ENCODE results near the gene KRT31.
"Not testable (repeated sequence)": the region's sequence is repeated elsewhere in the genome, so short reads cannot be mapped to it uniquely, and the experiment has no call there.

KRT31 gene

DNA sequence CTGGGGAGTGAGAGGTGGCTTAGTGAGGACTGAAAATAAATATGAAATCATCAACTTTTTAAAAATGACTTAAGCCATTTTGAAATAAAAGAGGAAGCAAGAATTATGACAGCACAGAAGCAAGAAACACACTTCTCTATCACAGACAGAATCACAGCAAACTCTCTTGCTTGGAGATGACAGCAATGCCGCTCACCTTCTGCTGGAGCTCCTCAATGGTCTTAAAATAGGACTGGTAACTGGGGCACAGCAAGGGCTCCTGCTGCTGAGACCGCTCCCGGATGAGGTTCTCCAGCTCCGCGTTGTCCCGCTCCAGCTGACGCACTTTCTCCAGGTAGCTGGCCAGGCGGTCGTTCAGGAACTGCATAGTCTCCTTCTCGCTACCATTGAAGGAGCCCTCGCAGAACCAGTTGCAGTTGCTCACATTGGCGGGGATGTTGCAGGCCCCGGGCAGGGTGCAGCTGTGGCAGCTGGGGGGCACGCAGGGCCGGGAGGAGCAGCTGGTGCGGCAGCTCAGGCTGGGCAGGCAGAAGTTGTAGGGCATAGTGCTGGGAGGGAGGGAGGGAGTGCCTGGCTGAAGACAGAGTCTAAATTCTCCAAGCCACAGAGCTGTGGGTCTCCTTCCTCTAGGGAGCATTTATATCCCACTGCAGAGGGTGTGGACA, at the start of gene KRT31:
Gene KRT31, minus strand, starts transcription at position 613 of the 665 bp plus-strand sequence. Its CDS starts 69 bp downstream, at position 544.
- no peaks in the 10 kb centered on the region for H3K4me1 ChIP-seq (ENCODE audit: control insufficient read depth, insufficient read depth, low read length)
- no peak within 1 kb of the TSS for H3K9ac ChIP-seq (ENCODE audit: low read length)
- no peak within 1 kb of the TSS for H3K27ac ChIP-seq (ENCODE audit: low read depth, low read length)
- no peak within 1 kb of the TSS for H3K4me3 ChIP-seq (ENCODE audit: low read length)
- H3K27me3 ChIP-seq (ENCODE audit: control insufficient read depth, insufficient read depth, low read length): no peaks in the 10 kb centered on the region
- no peaks in the 10 kb centered on the region for H3K36me3 ChIP-seq (ENCODE audit: control insufficient read depth, insufficient read depth, low read length)

DNA sequence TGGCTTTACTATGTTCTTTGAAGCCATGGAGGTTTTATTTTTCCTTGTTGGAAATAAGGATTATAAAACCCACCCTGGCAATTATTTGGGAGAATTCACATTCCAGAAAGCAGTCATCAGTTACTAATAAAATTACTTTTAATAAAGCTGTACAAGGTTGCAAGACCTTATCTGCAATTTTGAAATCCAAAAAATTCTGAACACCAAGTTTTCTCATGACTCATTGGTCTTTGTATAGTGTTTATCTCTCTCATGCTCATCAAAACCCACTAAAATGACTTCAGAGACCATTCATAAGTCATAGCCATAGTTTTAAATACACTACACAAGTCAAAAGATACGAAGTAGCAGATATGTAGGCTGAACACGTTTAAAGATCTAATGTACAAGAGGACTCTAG, 49.4 kb upstream of the KRT31 start:
- Histone ChIP-seq H3K9ac (ENCODE audit: low read length) (no peak overlapping the region), H3K4me3 (ENCODE audit: low read length) (no peak overlapping the region), H3K36me3 (ENCODE audit: control insufficient read depth, insufficient read depth, low read length) (no peaks in the 10 kb centered on the region), H3K27me3 (ENCODE audit: control insufficient read depth, insufficient read depth, low read length) (no peaks in the 10 kb centered on the region), H3K27ac (ENCODE audit: low read depth, low read length) (no peak overlapping the region), H3K4me1 (ENCODE audit: control insufficient read depth, insufficient read depth, low read length) (no peaks in the 10 kb centered on the region)

DNA sequence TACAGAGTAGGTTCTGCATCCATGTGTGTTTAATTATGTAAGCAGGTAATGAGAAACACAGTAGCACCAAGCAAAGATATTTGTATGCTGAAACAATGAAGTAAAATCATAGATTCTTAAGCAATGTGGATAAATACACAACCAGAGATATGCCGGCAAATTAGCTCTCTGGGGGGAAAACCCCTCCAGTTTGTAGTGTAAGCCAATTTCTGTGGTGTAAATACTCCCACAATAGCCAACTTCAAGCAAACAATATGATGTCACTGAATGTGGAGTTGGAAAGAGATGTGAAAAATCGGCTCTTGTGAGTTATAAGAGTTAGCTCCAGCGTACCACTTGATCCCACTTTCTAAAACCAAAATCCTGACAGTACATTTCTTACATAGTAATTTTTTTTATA, 47.2 kb upstream of the KRT31 start:
- Histone ChIP-seq H3K4me3 (ENCODE audit: low read length) (no peak overlapping the region), H3K27me3 (ENCODE audit: control insufficient read depth, insufficient read depth, low read length) (no peaks in the 10 kb centered on the region)

DNA sequence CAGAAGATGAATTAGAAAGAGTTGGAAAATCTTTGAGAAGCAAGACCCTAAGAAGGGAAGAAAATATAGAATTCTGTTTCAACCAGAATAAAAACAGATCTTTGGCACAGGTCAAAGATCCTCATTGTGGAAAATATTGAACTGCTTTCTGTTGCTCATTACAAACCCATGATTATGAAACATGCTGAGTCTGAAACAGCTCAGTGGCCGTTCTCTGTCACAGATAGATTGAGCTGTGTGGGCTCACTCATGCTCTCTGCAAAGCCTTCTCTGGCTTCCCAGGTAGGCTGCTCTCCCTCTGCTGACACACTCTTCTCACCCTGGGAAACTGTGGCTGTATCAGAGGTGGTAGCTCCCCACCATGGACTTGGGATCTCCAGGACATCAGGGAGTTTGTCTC, 46.8 kb upstream of the KRT31 start:
- no peaks in the 10 kb centered on the region for H3K27me3 ChIP-seq (ENCODE audit: control insufficient read depth, insufficient read depth, low read length)
- H3K27ac ChIP-seq (ENCODE audit: low read depth, low read length): no peak overlapping the region
- no peak overlapping the region for H3K9ac ChIP-seq (ENCODE audit: low read length)
- H3K4me1 ChIP-seq (ENCODE audit: control insufficient read depth, insufficient read depth, low read length): no peaks in the 10 kb centered on the region
- no peak overlapping the region for H3K4me3 ChIP-seq (ENCODE audit: low read length)
- H3K36me3 ChIP-seq (ENCODE audit: control insufficient read depth, insufficient read depth, low read length): no peaks in the 10 kb centered on the region

More for the DNA sequence above, 47.2 kb upstream of the KRT31 start:
- H3K4me1 ChIP-seq (ENCODE audit: control insufficient read depth, insufficient read depth, low read length): no peaks in the 10 kb centered on the region
- no peaks in the 10 kb centered on the region for H3K36me3 ChIP-seq (ENCODE audit: control insufficient read depth, insufficient read depth, low read length)
- H3K9ac ChIP-seq (ENCODE audit: low read length): no peak overlapping the region
- H3K27ac ChIP-seq (ENCODE audit: low read depth, low read length): no peak overlapping the region

DNA sequence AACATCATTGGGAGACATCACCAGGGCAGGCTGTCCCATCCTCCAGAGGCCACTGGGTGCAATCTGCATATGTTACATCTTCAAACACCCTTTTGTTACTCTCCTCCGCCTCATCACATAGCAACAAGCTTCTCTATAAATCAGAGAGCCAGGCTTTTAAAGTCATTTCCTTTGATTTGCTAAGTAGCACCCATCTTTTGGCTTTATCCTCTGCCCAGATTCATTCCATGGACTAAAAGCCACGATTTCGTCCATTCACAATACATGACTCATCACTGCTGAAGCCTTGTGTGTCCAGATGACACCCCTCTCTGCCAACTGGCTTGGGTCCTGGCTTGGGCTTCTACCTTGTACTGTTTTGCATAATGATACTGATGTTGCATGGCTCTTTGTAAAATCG, 45.3 kb upstream of the KRT31 start:
- Histone ChIP-seq H3K4me1 (ENCODE audit: control insufficient read depth, insufficient read depth, low read length) (no peaks in the 10 kb centered on the region), H3K27ac (ENCODE audit: low read depth, low read length) (no peak overlapping the region), H3K4me3 (ENCODE audit: low read length) (no peak overlapping the region), H3K9ac (ENCODE audit: low read length) (no peak overlapping the region), H3K27me3 (ENCODE audit: control insufficient read depth, insufficient read depth, low read length) (no peaks in the 10 kb centered on the region), H3K36me3 (ENCODE audit: control insufficient read depth, insufficient read depth, low read length) (no peaks in the 10 kb centered on the region)

DNA sequence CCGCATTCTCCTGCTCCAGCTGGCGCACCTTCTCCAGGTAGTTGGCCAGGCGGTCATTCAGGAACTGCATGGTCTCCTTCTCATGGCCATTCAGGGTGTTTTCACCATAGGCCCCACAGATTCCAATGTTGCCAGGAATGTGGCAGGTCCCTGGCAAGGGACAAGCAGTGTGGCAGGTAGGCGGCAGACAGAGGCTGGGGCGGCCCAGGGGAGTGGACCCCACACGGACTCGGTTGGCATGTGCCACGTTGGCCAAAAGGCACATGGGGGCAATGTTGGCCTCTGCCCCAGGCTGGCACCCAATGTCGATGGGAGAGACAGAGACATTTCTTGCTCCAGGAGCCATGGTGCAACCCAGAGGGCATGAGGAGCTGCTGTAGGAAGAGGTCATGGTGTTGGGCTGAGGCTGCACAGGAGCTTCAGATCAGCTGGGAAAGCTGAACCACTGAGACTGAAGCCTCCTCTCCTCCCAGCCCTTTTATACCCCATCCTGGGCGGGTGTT, 43.2 kb upstream of the KRT31 start, which contains the start of gene KRT38:
Gene KRT38, minus strand, starts transcription at position 453 of the 503 bp plus-strand sequence. Its CDS starts 62 bp downstream, at position 391.
- no peaks in the 10 kb centered on the region for H3K4me1 ChIP-seq (ENCODE audit: control insufficient read depth, insufficient read depth, low read length)
- H3K27ac ChIP-seq (ENCODE audit: low read depth, low read length): no peak within 1 kb of the TSS
- no peaks in the 10 kb centered on the region for H3K36me3 ChIP-seq (ENCODE audit: control insufficient read depth, insufficient read depth, low read length)
- H3K4me3 ChIP-seq (ENCODE audit: low read length): no peak within 1 kb of the TSS
- H3K9ac ChIP-seq (ENCODE audit: low read length): no peak within 1 kb of the TSS
- H3K27me3 ChIP-seq (ENCODE audit: control insufficient read depth, insufficient read depth, low read length): no peaks in the 10 kb centered on the region

DNA sequence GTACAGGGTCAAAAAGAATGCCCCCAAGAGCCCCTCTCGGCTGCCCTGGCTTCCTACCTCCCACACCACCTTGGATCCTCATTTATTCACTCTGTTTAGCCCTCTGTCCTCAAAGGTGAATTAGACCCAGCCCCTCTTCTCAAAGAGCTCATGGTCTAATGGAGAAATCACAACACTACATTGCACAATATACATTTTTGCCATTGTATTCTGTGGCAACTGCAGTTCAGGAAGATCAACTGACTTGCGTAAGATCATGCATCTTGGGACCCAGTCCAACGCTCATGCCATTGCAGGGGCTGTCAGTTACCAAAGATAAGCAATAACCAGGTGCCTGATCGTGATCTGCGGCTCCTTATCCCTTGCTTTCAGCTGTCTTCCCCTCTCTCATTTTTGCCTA, 42.0 kb upstream of the KRT31 start:
- Histone ChIP-seq H3K4me1 (ENCODE audit: control insufficient read depth, insufficient read depth, low read length) (no peaks in the 10 kb centered on the region), H3K27me3 (ENCODE audit: control insufficient read depth, insufficient read depth, low read length) (no peaks in the 10 kb centered on the region), H3K36me3 (ENCODE audit: control insufficient read depth, insufficient read depth, low read length) (no peaks in the 10 kb centered on the region), H3K4me3 (ENCODE audit: low read length) (no peak overlapping the region), H3K9ac (ENCODE audit: low read length) (no peak overlapping the region), H3K27ac (ENCODE audit: low read depth, low read length) (no peak overlapping the region)

DNA sequence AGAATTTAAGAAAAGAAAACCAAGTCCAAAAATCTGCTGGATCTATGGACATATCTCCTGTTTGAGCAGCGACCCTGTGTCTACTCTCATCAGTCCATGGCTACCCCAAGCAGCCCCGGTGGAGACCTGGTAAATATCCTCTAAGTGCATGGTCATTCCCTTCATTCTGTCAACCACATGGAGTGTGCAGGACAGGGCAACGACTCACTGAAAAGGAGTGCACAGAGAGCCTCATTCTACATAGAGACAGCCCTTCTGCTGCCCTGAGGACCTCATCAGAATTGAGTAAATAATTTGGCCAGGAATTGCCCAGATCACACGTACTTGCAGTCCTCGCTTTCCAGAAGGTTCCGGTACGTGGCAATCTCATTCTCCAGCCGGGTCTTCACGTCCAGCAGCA, 40.4 kb upstream of the KRT31 start:
- no peak overlapping the region for H3K4me3 ChIP-seq (ENCODE audit: low read length)
- H3K4me1 ChIP-seq (ENCODE audit: control insufficient read depth, insufficient read depth, low read length): no peaks in the 10 kb centered on the region
- H3K36me3 ChIP-seq (ENCODE audit: control insufficient read depth, insufficient read depth, low read length): no peaks in the 10 kb centered on the region
- no peak overlapping the region for H3K27ac ChIP-seq (ENCODE audit: low read depth, low read length)
- no peak overlapping the region for H3K9ac ChIP-seq (ENCODE audit: low read length)
- H3K27me3 ChIP-seq (ENCODE audit: control insufficient read depth, insufficient read depth, low read length): no peaks in the 10 kb centered on the region

DNA sequence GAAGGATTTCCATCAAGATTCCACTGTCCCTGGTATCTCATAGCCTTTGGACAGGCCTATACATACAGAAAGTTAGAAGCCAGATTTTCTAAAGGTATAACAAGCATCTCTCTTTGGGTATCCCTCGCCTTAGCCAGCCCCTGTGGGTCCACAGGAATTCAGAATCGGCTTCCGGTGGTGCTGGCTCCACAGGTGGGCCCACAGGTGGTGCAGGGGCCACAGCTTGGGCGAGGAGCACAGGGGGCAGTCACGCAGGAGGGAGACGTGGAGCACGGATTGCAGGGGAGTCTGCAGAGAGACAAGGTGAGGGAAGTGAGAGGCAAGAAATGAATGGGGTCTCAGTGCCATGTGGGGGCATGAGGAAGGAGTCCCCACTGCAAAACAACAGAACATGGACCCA, 39.8 kb upstream of the KRT31 start:
- Histone ChIP-seq H3K27ac (ENCODE audit: low read depth, low read length) (no peak overlapping the region), H3K27me3 (ENCODE audit: control insufficient read depth, insufficient read depth, low read length) (no peaks in the 10 kb centered on the region), H3K4me1 (ENCODE audit: control insufficient read depth, insufficient read depth, low read length) (no peaks in the 10 kb centered on the region), H3K4me3 (ENCODE audit: low read length) (no peak overlapping the region), H3K9ac (ENCODE audit: low read length) (no peak overlapping the region), H3K36me3 (ENCODE audit: control insufficient read depth, insufficient read depth, low read length) (no peaks in the 10 kb centered on the region)

DNA sequence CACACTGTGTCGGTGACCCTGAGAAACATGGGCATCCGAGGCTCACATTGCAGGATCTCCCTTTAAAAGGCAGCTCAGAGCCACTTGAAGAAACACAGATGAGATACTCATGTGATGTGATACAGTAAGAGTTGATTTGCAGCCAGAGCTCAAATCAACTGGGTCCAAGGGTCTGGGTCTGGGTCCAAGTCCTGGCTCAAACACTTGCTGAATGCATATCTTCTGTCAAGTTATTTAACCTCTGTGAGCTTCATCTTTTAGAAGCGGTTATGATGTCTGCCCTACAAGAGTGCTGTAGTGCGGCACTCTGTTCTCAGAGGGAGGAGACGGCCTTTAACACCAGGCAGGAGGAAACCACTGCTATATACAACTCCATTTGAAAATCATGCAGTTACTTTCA, 37.0 kb upstream of the KRT31 start:
- H3K27me3 ChIP-seq (ENCODE audit: control insufficient read depth, insufficient read depth, low read length): no peaks in the 10 kb centered on the region
- H3K4me1 ChIP-seq (ENCODE audit: control insufficient read depth, insufficient read depth, low read length): no peaks in the 10 kb centered on the region
- no peak overlapping the region for H3K4me3 ChIP-seq (ENCODE audit: low read length)
- no peaks in the 10 kb centered on the region for H3K36me3 ChIP-seq (ENCODE audit: control insufficient read depth, insufficient read depth, low read length)
- H3K9ac ChIP-seq (ENCODE audit: low read length): no peak overlapping the region
- H3K27ac ChIP-seq (ENCODE audit: low read depth, low read length): no peak overlapping the region

DNA sequence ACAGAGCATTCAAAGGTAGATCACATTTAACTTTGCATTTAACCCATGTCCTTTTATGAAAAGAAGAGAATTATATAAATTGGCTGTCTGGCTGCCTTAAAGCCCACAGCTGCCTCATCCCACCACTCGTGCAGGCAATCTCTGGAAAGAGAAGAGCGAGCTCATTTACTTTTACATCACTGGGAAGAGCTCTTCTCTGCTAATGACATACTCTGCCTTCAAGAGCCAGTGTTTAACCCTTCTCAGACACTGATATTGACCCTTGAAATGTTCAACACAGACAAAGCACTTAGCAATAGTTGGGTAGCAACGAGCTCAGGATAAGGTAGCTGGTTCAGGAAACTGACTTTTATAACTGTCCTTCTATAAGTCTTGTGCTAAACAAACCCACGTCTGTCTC, 36.6 kb upstream of the KRT31 start:
- Histone ChIP-seq H3K4me1 (ENCODE audit: control insufficient read depth, insufficient read depth, low read length) (no peaks in the 10 kb centered on the region), H3K4me3 (ENCODE audit: low read length) (no peak overlapping the region), H3K36me3 (ENCODE audit: control insufficient read depth, insufficient read depth, low read length) (no peaks in the 10 kb centered on the region), H3K27me3 (ENCODE audit: control insufficient read depth, insufficient read depth, low read length) (no peaks in the 10 kb centered on the region), H3K9ac (ENCODE audit: low read length) (no peak overlapping the region), H3K27ac (ENCODE audit: low read depth, low read length) (no peak overlapping the region)

DNA sequence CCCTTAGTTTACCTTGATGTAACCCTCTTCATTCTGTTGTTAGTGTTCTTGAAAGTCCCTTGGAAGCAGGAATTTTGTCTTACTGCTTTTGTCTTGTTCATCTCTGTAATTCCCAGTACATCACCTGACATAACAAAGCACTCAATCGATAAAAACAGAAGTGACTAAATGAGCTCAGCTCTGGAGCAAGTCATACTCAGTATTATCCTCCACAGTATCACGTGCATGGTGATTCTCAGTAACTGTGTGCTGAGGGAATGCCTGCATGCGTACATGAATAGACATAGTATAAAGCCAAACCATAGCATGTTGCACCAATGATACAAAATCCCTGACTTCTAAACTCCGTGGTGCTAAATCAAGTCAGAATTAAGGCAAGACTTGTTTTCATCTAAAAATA, 36.2 kb upstream of the KRT31 start:
- Histone ChIP-seq H3K36me3 (ENCODE audit: control insufficient read depth, insufficient read depth, low read length) (no peaks in the 10 kb centered on the region), H3K4me3 (ENCODE audit: low read length) (no peak overlapping the region), H3K27ac (ENCODE audit: low read depth, low read length) (no peak overlapping the region), H3K27me3 (ENCODE audit: control insufficient read depth, insufficient read depth, low read length) (no peaks in the 10 kb centered on the region), H3K9ac (ENCODE audit: low read length) (no peak overlapping the region), H3K4me1 (ENCODE audit: control insufficient read depth, insufficient read depth, low read length) (no peaks in the 10 kb centered on the region)

DNA sequence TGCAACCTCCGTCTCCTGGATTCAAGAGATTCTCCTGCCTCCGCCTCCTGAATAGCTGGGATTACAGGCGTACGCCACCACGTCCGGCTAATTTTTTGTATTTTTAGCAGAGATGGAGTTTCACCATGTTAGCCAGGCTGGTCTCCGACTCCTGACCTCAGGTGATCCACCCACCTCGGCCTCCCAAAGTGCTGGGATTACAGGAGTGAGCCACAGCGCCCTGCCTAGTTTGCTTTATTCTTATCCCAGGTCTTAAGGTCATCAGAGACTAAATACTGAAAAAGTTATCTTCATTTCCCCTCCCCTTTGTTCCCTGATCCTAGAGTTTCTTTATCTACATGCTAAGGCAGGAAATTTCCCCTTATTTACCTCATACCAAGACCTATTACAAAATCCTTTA, 33.0 kb upstream of the KRT31 start:
- not testable (repeated sequence) for H3K9ac ChIP-seq (ENCODE audit: low read length); H3K4me1 ChIP-seq (ENCODE audit: control insufficient read depth, insufficient read depth, low read length); H3K27me3 ChIP-seq (ENCODE audit: control insufficient read depth, insufficient read depth, low read length); H3K36me3 ChIP-seq (ENCODE audit: control insufficient read depth, insufficient read depth, low read length); H3K4me3 ChIP-seq (ENCODE audit: low read length); H3K27ac ChIP-seq (ENCODE audit: low read depth, low read length)

Data from rectal smooth muscle tissue (tissue), 1 donor.